Epithelial cell of alveolus of lung (primary cell): ENCODE data around the gene KEL. TPM values are rescaled to one million over a fixed set of nuclear protein-coding genes. Genes with fewer than 3 reads are reported as not detected.

ENCODE experiments used
- total RNA-seq: library from RNA; depleted of rRNA; stranded (reverse); fragments of >200 nt; gene quantifications from 2 replicates; pipeline ENCODE4 v1.2.1, GENCODE V29; 2015

Gene KEL, protein sequence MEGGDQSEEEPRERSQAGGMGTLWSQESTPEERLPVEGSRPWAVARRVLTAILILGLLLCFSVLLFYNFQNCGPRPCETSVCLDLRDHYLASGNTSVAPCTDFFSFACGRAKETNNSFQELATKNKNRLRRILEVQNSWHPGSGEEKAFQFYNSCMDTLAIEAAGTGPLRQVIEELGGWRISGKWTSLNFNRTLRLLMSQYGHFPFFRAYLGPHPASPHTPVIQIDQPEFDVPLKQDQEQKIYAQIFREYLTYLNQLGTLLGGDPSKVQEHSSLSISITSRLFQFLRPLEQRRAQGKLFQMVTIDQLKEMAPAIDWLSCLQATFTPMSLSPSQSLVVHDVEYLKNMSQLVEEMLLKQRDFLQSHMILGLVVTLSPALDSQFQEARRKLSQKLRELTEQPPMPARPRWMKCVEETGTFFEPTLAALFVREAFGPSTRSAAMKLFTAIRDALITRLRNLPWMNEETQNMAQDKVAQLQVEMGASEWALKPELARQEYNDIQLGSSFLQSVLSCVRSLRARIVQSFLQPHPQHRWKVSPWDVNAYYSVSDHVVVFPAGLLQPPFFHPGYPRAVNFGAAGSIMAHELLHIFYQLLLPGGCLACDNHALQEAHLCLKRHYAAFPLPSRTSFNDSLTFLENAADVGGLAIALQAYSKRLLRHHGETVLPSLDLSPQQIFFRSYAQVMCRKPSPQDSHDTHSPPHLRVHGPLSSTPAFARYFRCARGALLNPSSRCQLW
- not detected in 2 replicates for total RNA-seq

DNA sequence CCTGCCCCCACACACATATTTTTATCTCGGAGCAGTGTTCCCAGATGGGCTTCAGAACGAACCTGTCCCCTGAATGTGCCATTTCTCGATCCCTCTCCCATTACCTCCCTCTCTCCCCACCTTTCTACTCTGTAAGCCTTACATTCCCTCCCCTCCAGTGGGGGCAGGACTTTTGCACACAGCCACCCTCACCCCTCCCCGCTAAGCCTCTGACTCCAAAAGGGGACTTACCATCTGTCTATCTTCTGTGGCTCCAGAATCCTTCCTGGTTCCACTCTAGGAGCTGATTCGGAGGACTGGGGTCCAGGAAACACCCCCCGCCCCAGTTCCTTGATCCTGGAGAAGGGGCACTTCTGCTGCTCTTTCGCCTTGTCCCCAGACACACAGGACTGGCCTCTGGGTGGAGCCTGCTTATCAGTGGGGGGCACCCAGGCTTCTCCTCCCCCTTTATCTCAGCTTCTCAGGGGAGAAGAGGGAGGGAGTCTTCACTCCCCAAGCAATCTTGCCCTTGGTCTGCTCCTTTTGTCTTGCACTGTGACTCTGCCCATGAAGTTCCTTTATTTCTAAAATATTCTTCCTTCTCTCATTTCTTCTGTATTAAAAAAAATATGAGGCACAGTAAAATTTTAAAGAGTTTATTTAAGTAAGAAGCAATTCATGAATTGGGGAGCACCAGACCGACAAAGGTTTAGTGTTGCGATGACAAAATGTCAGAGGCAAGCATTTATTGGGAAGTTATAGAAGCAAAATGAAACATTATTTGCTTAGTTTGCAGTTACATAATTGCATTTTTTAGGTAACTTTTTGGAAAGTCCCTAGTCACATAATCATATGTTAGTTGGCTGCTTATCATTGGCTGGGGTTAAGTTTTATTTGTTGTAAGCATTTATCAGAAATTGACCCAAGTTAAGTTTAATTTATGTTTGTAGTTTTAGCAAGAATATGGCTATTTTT is at the start of gene KEL:
KEL (minus strand) TSS at position 391 of the 954 bp plus-strand sequence; CDS start at position 234, 157 bp downstream.

DNA sequence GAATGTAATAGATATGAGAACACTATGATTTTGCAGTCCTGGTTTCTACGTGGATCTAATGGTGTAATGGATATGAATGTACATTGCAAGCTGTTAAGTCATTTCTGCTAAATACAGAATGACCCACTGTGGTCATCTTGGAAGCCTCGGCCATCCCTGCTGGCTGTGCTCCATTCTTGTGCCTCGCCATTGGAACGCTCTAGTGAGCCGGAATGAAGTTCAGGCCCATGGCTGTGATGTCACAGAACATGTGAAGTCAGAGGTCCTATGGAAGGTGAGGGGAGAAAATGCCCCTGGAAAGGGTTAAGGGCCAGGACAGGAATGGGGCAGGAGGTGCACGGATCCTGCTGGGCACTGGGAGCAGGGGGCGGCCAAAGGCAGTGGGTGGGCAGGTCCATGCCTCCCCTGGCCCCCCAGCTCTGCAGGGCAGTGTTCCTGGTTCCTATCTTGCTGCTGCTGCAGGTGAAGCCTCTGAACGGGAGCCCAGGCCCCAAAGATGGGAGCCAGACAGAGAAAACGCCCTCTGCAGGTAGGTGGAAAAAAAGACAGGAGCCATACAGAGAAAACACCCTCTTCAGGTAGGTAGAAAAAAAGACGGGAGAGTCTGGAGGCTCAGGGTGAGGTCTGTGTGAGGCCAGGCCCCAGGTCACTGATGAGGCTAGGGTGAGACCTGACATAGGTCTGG is 22.8 kb downstream of the KEL start, which contains the start of gene LLCFC1:
LLCFC1 (plus strand) TSS at position 259 of the 685 bp plus-strand sequence; CDS start at position 397, 138 bp downstream.

DNA sequence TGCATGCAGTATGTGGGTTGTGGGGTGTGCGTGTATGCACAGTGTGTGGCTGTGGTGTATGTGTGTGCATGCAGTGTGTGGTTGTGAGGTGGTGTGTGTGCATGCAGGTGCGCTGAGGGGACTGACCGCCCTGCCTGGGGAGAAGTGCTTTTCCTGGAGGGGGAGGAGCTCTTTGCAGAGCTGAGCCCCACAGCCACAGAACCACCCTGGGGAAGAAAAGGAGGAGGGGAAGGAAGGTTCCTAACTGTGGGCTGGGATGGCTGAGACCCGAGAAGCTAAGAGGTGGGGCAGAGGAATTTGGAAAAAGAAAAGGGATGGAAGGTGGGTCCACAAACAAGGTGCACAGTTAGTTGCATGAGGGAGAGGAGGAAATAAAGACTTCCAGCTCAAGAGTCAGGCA is 28.5 kb downstream of the KEL start, which contains the start of gene TRPV5:
TRPV5 (minus strand) TSS at position 123 of the 400 bp plus-strand sequence. CDS start 287 bp downstream, outside the sequence.

Other genes with a start within 250 kb of the KEL start
- 0.24 and 0.91 TPM in 2 replicates for gene PRSS1, start 212.9 kb downstream of the KEL start, total RNA-seq
- 2.9 and 34.8 TPM in 2 replicates for gene PRSS2, start 191.4 kb downstream of the KEL start, total RNA-seq
- 10.5 and 23.0 TPM in 2 replicates for gene EPHB6, start 107.3 kb downstream of the KEL start, total RNA-seq
- 0.39 TPM in 1 of 2 replicates, not detected in the other for gene TRPV6, start 76.6 kb downstream of the KEL start, total RNA-seq
- not detected in 2 replicates for gene TRPV5, start 28.6 kb downstream of the KEL start, total RNA-seq
- not detected in 2 replicates for gene LLCFC1, start 22.9 kb downstream of the KEL start, total RNA-seq
- not detected in 2 replicates for gene OR9A2, start 64.8 kb upstream of the KEL start, total RNA-seq
- gene OR6V1, start 90.0 kb upstream of the KEL start, total RNA-seq = not detected in 2 replicates
- not detected in 2 replicates for gene PIP, start 169.7 kb upstream of the KEL start, total RNA-seq
- not detected in 2 replicates for gene TAS2R39, start 221.1 kb upstream of the KEL start, total RNA-seq